Fibroblast of pulmonary artery (primary cell): ENCODE results near the gene LRRC4C.

Experiments
- DNase-seq: peaks from one replicate; pipeline ENCODE4 v3.0.0-alpha.2; 2010; ENCODE audit warnings: low read depth
- H3K4me3 ChIP-seq: replicated peaks from 2 replicates; pipeline ENCODE4 v1.5.1; 2011; ENCODE audit warnings: low read depth, mild to moderate bottlenecking, control low read depth, low read length, moderate library complexity
- TF ChIP-seq, protein P1 (sequence below): IDR thresholded peaks from 2 replicates; pipeline ENCODE4 v1.5.1; 2011; ENCODE audit warnings: mild to moderate bottlenecking, control low read depth, low read length, inconsistent platforms; ENCODE audit errors: missing control alignments

Gene LRRC4C

DNA sequence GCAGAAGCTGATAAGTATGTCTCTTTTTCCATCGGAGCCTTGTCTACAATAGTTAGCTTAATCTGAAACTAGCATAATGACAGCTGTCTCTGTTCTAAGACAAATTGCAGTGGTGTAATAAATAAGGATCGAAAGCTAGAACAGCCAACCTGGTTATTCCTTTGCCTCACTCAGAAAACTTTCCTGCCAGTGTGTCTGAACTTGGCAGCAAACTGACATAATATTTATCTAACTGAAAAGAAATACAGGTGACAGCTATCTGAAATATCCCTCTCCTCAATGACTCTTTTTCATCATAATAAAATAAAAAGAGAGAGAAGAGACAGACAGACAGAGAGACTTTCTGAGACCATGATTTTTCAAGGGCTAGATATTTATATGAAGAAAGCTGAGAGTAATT lies 642.5 kb downstream of the LRRC4C start:
- H3K4me3 ChIP-seq = no peak overlapping the region
- TF ChIP-seq, protein P1, sequence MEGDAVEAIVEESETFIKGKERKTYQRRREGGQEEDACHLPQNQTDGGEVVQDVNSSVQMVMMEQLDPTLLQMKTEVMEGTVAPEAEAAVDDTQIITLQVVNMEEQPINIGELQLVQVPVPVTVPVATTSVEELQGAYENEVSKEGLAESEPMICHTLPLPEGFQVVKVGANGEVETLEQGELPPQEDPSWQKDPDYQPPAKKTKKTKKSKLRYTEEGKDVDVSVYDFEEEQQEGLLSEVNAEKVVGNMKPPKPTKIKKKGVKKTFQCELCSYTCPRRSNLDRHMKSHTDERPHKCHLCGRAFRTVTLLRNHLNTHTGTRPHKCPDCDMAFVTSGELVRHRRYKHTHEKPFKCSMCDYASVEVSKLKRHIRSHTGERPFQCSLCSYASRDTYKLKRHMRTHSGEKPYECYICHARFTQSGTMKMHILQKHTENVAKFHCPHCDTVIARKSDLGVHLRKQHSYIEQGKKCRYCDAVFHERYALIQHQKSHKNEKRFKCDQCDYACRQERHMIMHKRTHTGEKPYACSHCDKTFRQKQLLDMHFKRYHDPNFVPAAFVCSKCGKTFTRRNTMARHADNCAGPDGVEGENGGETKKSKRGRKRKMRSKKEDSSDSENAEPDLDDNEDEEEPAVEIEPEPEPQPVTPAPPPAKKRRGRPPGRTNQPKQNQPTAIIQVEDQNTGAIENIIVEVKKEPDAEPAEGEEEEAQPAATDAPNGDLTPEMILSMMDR = no peak
- DNase-seq = no peak

DNA sequence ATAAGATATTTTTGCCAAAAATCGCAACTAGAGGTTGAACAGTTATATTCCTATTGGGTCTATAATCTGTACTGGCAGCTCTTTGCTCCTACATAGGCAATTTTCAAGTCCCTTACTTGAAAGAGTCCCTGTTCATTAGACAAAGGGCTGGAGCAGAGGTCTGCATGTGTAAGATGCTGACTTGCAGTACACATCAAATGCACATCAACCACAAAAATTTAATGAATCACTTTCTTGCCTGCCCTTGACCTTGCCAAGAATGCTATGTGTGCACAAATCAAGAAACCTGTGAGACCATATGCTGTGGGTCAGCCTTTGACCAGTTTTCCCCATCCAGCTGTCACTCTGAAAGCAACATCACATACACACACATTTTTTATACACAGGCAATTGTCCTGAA lies 661.5 kb downstream of the LRRC4C start:
- TF ChIP-seq, protein P1 = no peak
- no peak overlapping the region for H3K4me3 ChIP-seq
- no peak for DNase-seq

DNA sequence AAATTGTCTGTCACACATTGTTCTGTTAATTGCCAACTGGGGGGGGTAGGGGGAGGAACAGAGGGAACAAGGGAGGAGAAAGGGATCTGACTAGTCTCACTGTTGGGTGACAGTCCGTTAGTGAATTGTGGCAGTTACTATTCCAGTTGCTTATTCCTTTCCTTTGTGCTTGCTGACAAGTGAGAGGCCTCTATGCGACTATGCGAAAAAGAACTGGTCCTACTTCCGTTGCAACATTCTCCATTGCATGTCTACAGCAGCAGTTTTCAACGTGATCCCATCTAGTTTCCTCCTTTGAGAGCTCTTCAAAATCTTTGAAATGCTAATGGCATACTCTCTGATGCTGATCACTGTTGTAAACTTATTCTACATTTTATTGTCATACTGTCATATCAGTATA lies 672.2 kb downstream of the LRRC4C start:
- TF ChIP-seq, protein P1 = no peak
- no peak overlapping the region for H3K4me3 ChIP-seq
- no peak for DNase-seq

DNA sequence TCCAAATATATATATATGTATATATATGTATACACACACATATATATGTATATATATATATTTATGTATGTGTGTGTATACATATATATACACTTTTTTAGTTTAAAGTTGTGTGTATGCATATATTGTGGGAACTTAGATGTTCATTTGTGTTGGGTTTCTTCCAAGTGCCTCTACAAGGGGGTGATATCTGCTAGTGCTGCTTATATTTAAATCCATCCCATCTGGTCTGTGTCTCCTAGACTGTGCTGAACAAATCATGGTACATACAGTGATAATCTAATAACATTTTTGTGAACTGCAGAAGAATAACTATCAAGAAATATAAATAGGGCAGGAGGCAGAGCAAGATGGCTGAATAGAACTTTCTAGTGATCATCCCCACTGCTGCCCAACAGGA lies 696.4 kb downstream of the LRRC4C start:
- H3K4me3 ChIP-seq = no peak overlapping the region
- DNase-seq = no peak
- TF ChIP-seq, protein P1 = no peak

DNA sequence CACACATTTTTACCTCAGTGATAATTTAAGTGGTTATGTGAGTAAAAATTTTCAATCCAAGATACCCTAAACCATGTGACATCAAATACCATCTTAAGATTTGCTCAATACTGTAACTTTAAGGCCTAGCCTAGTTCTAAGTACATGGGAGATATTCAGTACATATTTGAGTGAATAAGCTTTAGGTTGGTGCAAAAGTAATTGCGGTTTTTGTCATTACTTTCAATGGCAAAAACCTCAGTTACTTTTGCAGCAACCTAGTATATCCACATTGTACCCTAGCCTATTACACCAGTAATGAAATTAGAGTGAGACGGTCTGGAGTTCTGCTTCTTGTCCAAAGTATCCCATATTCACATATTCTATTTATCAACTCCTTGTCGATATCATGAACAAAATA lies 700.1 kb downstream of the LRRC4C start:
- no peak overlapping the region for H3K4me3 ChIP-seq
- DNase-seq = no peak
- TF ChIP-seq, protein P1 = no peak

DNA sequence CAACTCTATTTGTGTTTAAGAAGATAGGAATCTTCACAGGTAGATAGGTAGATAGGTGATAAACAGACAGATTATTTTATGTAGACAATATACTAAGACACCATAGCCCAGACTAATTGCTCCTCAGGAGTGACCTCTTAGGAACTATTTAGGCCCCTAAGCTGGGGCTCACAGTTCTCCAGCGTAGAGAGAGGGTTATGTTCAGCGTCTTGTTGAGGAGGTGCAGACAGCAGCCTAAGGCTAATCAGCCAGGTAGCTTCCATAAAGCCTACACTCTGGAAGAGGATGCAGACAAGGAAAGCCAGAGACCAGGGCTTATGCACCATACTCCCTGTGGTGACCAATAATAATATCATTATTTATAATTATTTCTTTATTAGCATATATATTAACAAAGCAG lies 705.2 kb downstream of the LRRC4C start:
- TF ChIP-seq, protein P1 = no peak
- H3K4me3 ChIP-seq = no peak overlapping the region

DNA sequence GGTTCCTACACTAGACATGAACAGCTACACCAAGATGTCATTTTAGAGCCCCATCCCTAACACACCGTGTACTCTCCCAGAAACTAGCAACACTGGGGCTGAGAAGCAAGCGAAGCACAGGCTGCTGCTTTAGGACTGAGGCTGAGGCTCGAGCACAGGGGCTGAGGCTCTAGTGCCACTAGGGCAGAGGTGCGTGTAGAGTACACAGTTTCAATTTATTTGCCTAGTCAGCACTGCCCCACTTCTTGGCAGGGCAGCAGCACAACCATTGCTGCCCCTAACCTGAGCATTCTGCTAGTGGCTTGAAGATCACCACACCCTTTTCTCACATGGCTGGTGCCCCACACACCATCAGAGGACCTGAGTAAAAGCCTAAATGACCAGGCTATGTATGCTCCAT lies 713.2 kb downstream of the LRRC4C start:
- no peak for DNase-seq
- TF ChIP-seq, protein P1 = no peak
- H3K4me3 ChIP-seq = no peak overlapping the region

More for the DNA sequence above, 705.2 kb downstream of the LRRC4C start:
- DNase-seq = no peak
